ENCODE measurements around the gene CORO2A.

DNA sequence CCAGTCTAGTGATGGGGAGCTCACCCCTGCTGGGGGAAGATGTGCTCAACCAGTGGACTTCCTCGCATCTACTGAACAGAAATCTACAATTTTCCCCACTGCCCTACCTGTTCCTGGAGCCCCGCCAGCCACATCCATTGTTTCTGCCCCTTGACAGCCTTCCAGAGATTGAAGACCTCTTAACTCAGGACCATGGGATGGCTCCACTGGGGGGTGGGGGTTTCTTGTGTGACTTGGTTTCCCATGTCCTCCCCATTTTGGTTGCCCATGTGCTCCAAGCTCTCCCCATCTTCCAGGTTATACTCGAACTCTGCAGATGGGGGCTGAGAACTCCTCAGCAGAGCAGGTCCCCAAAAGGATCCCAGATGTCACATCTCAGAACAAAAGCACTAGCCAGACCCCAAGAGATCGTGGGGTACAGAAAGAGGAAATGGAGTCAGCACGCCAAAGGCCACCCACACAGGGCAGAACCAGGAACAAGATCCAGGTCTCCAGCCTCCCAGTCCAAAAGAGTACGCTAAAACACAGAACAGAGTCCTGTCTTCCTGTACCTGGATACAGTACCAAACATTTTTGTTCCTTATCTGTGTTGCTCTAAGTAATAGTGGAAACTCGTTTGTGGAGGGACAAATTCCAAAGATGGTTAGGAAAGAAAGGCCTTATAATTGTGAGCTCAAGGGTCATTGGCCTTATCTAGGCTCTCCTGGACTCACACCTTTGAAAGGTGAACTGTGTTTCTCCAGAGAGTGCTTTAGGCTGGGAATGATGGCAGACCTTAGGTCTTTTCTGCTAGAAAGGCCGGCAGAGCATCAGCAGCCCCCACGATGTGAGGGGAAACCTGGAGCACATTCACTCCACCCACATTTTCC lies 15.8 kb downstream of the CORO2A start:
- TF ChIP-seq, protein P1, sequence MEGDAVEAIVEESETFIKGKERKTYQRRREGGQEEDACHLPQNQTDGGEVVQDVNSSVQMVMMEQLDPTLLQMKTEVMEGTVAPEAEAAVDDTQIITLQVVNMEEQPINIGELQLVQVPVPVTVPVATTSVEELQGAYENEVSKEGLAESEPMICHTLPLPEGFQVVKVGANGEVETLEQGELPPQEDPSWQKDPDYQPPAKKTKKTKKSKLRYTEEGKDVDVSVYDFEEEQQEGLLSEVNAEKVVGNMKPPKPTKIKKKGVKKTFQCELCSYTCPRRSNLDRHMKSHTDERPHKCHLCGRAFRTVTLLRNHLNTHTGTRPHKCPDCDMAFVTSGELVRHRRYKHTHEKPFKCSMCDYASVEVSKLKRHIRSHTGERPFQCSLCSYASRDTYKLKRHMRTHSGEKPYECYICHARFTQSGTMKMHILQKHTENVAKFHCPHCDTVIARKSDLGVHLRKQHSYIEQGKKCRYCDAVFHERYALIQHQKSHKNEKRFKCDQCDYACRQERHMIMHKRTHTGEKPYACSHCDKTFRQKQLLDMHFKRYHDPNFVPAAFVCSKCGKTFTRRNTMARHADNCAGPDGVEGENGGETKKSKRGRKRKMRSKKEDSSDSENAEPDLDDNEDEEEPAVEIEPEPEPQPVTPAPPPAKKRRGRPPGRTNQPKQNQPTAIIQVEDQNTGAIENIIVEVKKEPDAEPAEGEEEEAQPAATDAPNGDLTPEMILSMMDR (tag by site-specific recombination; IDR thresholded peaks at IDR 0.05): no peak
- TF ChIP-seq ZNF433 (tag by site-specific recombination; IDR thresholded peaks at IDR 0.05; ENCODE audit: low read depth) (no peak), ZNF248 (tag by site-specific recombination; IDR thresholded peaks at IDR 0.05) (no peak), REPIN1 (tag by site-specific recombination; IDR thresholded peaks at IDR 0.05; ENCODE audit: low read depth) (no peak), SALL2 (tag by site-specific recombination; IDR thresholded peaks at IDR 0.05; ENCODE audit: borderline replicate concordance) (no peak), ZBTB1 (tag by site-specific recombination; IDR thresholded peaks at IDR 0.05) (no peak)
- TF ChIP-seq, protein P2, sequence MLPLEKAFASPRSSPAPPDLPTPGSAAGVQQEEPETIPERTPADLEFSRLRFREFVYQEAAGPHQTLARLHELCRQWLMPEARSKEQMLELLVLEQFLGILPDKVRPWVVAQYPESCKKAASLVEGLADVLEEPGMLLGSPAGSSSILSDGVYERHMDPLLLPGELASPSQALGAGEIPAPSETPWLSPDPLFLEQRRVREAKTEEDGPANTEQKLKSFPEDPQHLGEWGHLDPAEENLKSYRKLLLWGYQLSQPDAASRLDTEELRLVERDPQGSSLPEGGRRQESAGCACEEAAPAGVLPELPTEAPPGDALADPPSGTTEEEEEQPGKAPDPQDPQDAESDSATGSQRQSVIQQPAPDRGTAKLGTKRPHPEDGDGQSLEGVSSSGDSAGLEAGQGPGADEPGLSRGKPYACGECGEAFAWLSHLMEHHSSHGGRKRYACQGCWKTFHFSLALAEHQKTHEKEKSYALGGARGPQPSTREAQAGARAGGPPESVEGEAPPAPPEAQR (tag by site-specific recombination; IDR thresholded peaks at IDR 0.05): no peak
- TF ChIP-seq, protein P3, sequence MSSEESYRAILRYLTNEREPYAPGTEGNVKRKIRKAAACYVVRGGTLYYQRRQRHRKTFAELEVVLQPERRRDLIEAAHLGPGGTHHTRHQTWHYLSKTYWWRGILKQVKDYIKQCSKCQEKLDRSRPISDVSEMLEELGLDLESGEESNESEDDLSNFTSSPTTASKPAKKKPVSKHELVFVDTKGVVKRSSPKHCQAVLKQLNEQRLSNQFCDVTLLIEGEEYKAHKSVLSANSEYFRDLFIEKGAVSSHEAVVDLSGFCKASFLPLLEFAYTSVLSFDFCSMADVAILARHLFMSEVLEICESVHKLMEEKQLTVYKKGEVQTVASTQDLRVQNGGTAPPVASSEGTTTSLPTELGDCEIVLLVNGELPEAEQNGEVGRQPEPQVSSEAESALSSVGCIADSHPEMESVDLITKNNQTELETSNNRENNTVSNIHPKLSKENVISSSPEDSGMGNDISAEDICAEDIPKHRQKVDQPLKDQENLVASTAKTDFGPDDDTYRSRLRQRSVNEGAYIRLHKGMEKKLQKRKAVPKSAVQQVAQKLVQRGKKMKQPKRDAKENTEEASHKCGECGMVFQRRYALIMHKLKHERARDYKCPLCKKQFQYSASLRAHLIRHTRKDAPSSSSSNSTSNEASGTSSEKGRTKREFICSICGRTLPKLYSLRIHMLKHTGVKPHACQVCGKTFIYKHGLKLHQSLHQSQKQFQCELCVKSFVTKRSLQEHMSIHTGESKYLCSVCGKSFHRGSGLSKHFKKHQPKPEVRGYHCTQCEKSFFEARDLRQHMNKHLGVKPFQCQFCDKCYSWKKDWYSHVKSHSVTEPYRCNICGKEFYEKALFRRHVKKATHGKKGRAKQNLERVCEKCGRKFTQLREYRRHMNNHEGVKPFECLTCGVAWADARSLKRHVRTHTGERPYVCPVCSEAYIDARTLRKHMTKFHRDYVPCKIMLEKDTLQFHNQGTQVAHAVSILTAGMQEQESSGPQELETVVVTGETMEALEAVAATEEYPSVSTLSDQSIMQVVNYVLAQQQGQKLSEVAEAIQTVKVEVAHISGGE (tag by site-specific recombination; conservative IDR thresholded peaks at IDR 0.05; ENCODE audit: low read depth): no peak
